GM12874 (cell line): Measurements from ENCODE around the gene ACSM3.

Experiments
- TF ChIP-seq, protein P1 (sequence below): IDR thresholded peaks from 2 replicates; pipeline ENCODE4 v1.5.1; 2011; ENCODE audit warnings: low read depth, mild to moderate bottlenecking, control low read depth, low read length, moderate library complexity; ENCODE audit not compliant: insufficient read depth

ACSM3 gene

DNA sequence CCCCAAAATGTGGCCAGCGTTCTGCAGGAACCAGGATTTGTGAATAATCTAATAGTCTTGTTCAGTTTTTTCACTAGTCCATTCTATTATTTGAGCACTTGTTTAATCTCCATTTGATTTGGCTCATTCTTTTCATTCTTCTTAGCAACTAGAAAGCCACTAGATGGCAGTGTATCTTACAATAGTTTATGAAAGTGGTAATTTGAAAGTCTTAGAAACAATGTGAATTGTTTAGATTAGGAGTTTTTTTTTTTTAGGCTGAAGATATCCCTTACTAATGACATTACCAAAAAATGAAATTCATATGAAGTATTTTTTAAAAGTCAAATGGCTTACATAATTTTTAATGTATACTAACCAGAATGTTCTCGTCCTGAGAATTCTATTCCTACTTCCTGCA is 35.8 kb downstream of the ACSM3 start:
- TF ChIP-seq, protein P1, sequence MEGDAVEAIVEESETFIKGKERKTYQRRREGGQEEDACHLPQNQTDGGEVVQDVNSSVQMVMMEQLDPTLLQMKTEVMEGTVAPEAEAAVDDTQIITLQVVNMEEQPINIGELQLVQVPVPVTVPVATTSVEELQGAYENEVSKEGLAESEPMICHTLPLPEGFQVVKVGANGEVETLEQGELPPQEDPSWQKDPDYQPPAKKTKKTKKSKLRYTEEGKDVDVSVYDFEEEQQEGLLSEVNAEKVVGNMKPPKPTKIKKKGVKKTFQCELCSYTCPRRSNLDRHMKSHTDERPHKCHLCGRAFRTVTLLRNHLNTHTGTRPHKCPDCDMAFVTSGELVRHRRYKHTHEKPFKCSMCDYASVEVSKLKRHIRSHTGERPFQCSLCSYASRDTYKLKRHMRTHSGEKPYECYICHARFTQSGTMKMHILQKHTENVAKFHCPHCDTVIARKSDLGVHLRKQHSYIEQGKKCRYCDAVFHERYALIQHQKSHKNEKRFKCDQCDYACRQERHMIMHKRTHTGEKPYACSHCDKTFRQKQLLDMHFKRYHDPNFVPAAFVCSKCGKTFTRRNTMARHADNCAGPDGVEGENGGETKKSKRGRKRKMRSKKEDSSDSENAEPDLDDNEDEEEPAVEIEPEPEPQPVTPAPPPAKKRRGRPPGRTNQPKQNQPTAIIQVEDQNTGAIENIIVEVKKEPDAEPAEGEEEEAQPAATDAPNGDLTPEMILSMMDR, result no peak

GRCh38 chr16:20801278-20801677 is 37.5 kb downstream of the ACSM3 start:
- TF ChIP-seq, protein P1, result no peak

DNA sequence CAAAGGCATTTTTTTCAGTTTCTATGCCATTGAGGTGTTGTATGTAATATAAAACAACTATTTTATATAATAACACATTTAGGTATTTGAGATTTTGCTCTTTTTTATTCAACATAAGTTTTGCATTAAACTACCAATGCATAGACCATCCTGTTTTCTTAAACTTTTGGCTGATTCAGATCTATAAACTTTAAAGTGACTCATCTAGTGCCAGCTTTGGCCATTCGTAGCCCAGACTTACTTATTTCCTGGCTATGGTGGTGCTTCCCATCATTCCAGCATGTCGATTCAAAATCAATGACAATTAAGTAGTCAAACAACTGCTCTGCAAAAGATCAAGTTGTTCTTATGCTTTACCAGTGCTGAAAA is 39.4 kb downstream of the ACSM3 start:
- TF ChIP-seq, protein P1, result no peak

- TF ChIP-seq, protein P1, result no peak
Measured at GRCh38 chr16:20803561-20804214, 39.9 kb downstream of the ACSM3 start.

- TF ChIP-seq, protein P1, result peak; percentile 51
Measured at GRCh38 chr16:20806168-20807050, 42.6 kb downstream of the ACSM3 start, which contains the start of the genes ERI2 and REXO5. ERI2 (minus strand) TSS chr16:20806472; CDS start chr16:20806430, 42 bp downstream. REXO5 (plus strand) TSS chr16:20806527; CDS start chr16:20806954, 427 bp downstream.

DNA sequence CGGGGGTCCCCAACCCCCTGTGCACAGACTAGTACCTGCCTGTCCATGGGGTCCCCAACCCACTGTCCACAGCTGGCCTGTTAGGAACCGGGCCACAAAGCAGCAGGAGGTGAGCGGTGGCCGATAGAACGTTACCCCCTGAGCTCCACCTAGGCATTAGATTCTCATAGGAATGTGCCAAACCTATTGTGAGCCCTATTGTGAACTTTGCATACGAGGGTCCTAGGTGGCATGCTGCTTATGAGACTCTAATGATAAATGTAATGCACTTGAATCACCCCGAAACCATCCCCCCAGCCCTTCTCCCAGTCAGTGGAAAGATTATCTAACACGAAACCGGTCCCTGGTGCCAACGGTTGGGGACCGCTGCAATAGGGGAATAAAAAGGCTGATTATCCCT is 44.0 kb downstream of the ACSM3 start:
- TF ChIP-seq, protein P1, result no peak

DNA sequence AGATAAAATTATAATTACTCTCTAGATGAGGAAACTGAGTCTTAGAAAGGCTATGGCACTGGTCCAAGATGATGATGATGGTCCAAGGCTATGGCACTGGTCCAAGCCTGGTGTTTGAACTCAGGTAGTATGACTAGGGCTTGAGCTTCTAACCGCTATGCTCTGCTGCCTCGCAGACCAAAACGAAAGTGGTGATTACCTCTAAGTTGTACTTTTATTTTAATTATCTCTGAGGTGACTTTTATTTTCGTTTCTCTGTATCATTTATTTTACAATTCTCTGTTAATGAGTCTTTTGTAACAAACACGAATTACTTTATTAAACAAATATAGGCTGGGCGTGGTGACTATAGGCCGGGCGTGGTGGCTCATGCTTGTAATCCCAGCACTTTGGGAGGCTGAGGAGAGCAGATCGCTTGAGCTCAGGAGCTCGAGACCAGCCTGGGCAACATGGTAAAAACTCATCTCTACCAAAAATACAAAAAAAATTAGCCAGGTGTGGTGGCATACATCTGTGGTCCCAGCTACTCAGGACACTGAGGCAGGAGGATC is 48.1 kb downstream of the ACSM3 start:
- TF ChIP-seq, protein P1, result no peak
